ENCODE results near the gene CLIC5.

DNA sequence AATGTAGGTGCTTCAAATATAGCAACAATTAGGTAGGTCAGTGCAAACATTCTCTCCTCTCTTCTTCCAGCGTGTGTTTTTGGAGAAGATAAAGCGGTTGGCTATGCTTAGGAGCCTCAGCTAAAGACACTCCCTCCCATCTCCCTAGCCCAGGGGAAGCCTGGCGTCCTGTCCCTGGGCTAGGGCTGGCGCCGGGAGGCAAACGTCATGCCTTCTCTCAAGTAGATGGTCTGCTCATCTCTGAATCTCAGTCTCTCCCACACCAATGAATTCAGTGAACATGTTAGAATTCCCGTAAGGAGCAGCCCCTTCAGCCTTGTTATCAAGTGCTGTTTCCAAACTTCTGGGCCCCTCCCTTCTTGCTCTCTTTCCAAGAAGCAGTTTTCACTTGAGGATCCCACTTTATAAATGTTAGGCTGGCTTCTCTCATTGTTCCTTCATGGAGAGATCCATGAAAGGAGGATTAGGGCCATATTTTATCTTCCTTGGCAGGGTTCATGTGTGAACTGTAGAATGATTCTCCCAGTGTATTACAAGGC lies 142.8 kb downstream of the CLIC5 start:
- TF ChIP-seq POLR2A (IDR thresholded peaks at IDR 0.05) (no peak), EP300 (IDR thresholded peaks at IDR 0.05) (no peak), POLR2AphosphoS5 (IDR thresholded peaks at IDR 0.05) (no peak)
- TF ChIP-seq, protein P1, sequence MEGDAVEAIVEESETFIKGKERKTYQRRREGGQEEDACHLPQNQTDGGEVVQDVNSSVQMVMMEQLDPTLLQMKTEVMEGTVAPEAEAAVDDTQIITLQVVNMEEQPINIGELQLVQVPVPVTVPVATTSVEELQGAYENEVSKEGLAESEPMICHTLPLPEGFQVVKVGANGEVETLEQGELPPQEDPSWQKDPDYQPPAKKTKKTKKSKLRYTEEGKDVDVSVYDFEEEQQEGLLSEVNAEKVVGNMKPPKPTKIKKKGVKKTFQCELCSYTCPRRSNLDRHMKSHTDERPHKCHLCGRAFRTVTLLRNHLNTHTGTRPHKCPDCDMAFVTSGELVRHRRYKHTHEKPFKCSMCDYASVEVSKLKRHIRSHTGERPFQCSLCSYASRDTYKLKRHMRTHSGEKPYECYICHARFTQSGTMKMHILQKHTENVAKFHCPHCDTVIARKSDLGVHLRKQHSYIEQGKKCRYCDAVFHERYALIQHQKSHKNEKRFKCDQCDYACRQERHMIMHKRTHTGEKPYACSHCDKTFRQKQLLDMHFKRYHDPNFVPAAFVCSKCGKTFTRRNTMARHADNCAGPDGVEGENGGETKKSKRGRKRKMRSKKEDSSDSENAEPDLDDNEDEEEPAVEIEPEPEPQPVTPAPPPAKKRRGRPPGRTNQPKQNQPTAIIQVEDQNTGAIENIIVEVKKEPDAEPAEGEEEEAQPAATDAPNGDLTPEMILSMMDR (IDR thresholded peaks at IDR 0.05), result no peak
